Measurements from ENCODE around the gene COL4A2. TPM values are rescaled to one million over a fixed set of nuclear protein-coding genes. Genes with fewer than 3 reads are reported as not detected.

Gene COL4A2
- total RNA-seq, 1 experiment from 2014 or later: 74.5 TPM

GRCh38 chr13:110562036-110562597 is 255.0 kb downstream of the COL4A2 start:
- H3K79me2 ChIP-seq (ENCODE audit: low read length): peaks cover 53% of the 10 kb centered on the region
- no peaks in the 10 kb centered on the region for H3K9me3 ChIP-seq (ENCODE audit: low read length)
- CTCF ChIA-PET: interaction anchor here (1.0 kb wide), 1 partner anchor 62 kb away, joined by 3 read pairs; no protein-coding TSS in a partner anchor
- intact Hi-C loops (cut with micrococcal nuclease): loop anchor here (5.0 kb wide), 1 partner anchor 105 kb away; no protein-coding TSS in a partner anchor
- peak overlapping the region; percentile 98 for H3K4me3 ChIP-seq (ENCODE audit: low read length)
- DNase-seq (no peak), ATAC-seq (peak; percentile 1; the same call in 1 of the 2 replicates)
- peaks cover 25% of the 10 kb centered on the region for H3K4me1 ChIP-seq (ENCODE audit: insufficient read depth, low read length)
- TF ChIP-seq EZH2phosphoT487 (IDR thresholded peaks at IDR 0.05; ENCODE audit: borderline replicate concordance, low read length): no peak
- TF ChIP-seq EZH2 (IDR thresholded peaks at IDR 0.05; ENCODE audit: low read length, unreplicated experiment): no peak
- no peak for TF ChIP-seq CTCF (conservative IDR thresholded peaks at IDR 0.05; ENCODE audit: low read depth, low read length)
- POLR2A ChIA-PET (ENCODE audit: unreplicated experiment): interaction anchor here (0.6 to 0.7 kb wide), 2 partner anchors 222 to 243 kb away, joined by 4 to 6 read pairs; no protein-coding TSS in a partner anchor
- no peaks in the 10 kb centered on the region for H3K36me3 ChIP-seq (ENCODE audit: low read depth, low read length)
- H3K9ac ChIP-seq (ENCODE audit: low read length): peak overlapping the region; percentile 64
- no peaks in the 10 kb centered on the region for H3K9me2 ChIP-seq (replicated peaks; ENCODE audit: low read length)
- H4K20me1 ChIP-seq (ENCODE audit: low read length): no peaks in the 10 kb centered on the region
- no peaks in the 10 kb centered on the region for H3F3A ChIP-seq (ENCODE audit: low read length, unreplicated experiment)
- TSS peak; percentile 44 for BruUV-seq (replicated peaks)
- H3K4me2 ChIP-seq (ENCODE audit: low read length): peak overlapping the region; percentile 88
- peak overlapping the region; percentile 99 for H2AFZ ChIP-seq (ENCODE audit: low read length)
- H3K27ac ChIP-seq (ENCODE audit: low read length): peak overlapping the region; percentile 40
- H3K27me3 ChIP-seq (ENCODE audit: low read length): no peaks in the 10 kb centered on the region

Small RNA genes lying within 50 kb of the gene (microRNA-seq; reads per million reads assigned to microRNA genes)
- gene MIR8073 (ENCODE audit: unreplicated experiment): not detected

Other genes with a start within 250 kb of the COL4A2 start
- gene COL4A1, start 127 bp upstream of the COL4A2 start, total RNA-seq (2014; rRNA removed): 35.7 and 48.7 TPM in 2 replicates